Subcutaneous adipose tissue (tissue), 4 donors: ENCODE measurements around the gene ZNF497. TPM values are rescaled to one million over a fixed set of nuclear protein-coding genes. Genes with fewer than 3 reads are reported as not detected.

Experiments
- total RNA-seq, 4 donors: library from RNA; depleted of rRNA; stranded (reverse); fragments of >200 nt; gene quantifications; one replicate each; pipeline ENCODE4 v1.1.0, GENCODE V29; 2016
- TF ChIP-seq, protein P1 (sequence below): fragments of 450-650 bp; IDR thresholded peaks from one replicate; pipeline ENCODE4 v1.5.1; 2016; ENCODE audit warnings: low read depth, mild to moderate bottlenecking, control low read depth, antibody characterized with exemption, moderate library complexity

ZNF497 gene
- total RNA-seq, 4 donors from 2014 or later, result 0.51 to 4.1 (median 0.88) TPM; not detected in 1

DNA sequence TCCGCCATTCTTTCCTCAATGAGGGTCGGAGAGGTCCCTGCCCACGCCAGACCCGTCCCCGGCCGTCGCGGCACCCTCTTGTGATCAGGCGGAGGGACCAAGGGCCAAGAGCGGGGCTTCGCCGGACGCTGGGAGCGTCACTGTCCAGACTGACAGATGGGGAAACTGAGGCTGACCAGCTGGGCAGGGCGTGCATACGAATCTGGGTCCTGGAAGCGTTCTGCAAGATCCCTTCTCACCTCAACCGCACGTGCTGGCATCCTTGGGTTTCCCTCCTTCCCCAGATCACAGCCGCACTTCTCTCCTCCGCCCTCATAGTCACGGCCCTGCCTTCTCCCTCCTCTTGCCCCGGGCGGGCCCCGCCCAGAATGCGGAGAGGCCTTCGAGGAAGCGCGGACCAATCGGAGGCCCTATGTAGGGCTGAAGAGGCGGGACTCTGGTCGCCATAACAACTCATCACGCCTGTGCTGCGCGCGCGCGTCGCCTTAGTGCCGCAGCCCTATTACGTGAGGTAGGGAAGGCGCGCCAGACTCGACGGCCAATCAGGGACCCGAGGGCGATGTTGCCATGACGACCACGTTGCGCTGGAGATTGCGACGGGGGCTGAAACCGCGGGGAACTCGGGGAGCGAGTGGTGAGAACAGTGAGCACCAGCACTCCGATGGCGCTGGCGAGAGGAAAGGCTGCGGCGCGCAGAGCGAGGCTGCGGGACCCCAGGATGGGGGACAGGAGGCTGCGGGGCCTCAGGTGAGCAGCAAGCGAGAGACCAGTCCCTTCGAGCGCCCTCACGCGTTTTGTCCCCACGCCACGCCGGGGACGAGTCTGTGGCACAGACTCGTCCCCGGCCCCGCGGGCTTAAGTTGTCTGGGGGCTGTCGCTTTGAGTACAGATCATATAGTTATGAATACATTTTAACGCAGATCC is 38.6 kb upstream of the ZNF497 start:
- TF ChIP-seq, protein P1, sequence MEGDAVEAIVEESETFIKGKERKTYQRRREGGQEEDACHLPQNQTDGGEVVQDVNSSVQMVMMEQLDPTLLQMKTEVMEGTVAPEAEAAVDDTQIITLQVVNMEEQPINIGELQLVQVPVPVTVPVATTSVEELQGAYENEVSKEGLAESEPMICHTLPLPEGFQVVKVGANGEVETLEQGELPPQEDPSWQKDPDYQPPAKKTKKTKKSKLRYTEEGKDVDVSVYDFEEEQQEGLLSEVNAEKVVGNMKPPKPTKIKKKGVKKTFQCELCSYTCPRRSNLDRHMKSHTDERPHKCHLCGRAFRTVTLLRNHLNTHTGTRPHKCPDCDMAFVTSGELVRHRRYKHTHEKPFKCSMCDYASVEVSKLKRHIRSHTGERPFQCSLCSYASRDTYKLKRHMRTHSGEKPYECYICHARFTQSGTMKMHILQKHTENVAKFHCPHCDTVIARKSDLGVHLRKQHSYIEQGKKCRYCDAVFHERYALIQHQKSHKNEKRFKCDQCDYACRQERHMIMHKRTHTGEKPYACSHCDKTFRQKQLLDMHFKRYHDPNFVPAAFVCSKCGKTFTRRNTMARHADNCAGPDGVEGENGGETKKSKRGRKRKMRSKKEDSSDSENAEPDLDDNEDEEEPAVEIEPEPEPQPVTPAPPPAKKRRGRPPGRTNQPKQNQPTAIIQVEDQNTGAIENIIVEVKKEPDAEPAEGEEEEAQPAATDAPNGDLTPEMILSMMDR, result no peak

DNA sequence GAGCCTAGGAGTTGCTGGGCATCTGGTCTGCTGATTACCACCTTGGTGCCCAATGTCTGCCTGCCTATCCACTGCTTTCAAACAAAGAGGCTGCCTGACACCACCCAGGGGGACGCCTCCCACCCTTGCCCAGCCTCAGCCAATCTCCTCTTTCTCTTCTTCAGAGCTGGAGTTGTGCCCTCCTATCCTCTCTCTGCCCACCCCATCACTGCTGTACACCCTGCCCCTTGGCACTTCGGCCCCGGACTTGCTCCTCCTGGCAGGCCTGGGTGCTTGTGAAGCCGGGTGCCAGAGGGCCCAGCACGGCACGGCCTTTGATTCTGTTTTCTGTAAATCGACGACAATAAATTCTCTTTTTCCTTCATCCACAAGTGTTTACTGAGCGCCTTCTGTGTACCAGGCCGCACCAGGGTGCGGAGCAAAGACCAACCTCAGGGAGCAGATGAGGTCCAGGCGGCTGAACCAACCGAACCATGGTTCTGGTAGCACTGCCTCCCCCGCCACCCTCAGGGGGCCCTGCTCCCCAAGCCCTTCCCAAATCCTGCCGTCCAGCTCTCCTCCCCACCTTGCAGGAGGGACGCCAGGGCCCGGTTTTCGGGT is 37.9 kb upstream of the ZNF497 start:
- TF ChIP-seq, protein P1, result no peak

DNA sequence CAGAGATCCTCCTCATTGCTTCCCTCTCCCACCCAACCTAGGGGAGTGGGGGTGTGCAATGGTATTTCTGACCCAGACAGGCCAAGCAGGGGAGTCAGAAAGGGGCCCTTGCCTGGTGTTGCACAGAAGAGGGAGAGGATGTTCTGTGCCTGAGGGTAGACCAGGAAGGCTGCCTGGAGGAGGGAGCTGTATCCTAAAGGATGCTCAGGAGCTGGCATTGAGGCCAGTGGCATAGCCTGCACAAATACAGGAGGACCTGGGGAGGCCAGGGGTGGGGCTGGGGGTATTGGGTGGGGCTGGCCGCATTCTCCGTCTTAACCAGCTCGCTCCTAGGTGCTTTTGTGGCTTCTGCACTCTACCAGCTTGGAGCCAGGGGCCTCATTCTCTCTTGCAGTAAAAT is 37.4 kb upstream of the ZNF497 start:
- TF ChIP-seq, protein P1, result no peak

DNA sequence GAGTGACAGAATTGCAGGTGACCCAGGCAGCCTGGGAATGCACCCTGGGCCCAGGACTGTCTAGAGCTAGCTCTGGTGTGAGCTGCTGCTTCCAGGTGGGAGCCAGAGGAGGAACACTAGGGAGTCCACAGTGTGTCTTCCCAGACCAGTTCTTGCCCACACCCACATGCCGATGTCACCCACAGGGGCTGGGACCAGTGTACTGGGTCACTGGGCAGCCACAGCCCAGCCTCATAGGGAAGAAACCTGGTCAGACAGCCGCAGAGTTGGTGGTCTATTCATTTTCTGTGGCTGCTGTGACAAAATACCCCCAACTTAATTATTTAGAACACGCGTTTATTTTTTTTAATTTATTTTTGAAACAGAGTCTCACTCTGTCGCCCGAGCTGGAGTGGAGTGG is 36.0 kb upstream of the ZNF497 start:
- TF ChIP-seq, protein P1, result no peak

DNA sequence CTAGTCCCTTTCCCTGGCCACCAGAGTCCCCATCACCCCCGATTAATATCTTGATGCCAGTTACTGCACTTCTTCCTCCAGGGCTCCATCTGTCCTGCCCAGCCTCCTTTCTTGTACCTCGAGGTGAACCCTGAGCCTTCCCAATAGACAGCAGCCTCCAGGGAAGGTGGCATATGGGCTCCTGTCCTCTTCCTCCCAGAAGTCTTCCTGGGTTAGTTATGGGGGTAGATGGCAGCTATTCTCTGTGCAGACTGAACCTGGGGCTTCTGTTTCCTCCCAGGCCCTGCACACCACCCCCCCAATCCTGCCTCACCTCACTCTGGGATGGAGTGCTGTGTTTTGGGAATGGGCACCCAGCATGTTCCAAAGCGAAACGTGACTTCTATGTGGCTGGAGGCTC is 35.5 kb upstream of the ZNF497 start:
- TF ChIP-seq, protein P1, result no peak

DNA sequence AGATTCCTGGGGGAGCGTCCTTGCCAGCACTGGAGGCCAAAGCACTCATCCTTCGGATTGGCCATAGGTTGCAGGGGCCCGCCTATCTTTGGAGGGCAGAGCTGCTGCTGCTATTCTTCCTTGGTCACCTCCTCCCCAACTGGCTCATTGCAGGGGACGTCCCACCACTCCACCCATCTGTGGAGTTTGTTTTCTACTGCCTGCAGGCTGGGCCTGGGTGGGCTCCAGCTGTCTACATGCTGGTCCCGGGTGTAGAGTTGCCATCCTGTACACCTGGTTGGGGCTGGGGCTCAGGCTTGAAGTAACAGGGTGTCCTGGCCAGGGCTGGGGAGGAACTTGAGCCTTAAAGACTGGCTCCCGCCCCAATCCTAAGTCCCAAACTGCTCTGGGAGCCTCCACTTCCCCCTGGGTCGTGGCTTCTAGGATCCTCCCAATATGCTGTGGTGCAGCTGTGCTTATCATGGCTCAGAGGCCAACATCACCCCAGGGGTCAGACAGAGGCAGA is 35.0 kb upstream of the ZNF497 start:
- TF ChIP-seq, protein P1, result no peak

DNA sequence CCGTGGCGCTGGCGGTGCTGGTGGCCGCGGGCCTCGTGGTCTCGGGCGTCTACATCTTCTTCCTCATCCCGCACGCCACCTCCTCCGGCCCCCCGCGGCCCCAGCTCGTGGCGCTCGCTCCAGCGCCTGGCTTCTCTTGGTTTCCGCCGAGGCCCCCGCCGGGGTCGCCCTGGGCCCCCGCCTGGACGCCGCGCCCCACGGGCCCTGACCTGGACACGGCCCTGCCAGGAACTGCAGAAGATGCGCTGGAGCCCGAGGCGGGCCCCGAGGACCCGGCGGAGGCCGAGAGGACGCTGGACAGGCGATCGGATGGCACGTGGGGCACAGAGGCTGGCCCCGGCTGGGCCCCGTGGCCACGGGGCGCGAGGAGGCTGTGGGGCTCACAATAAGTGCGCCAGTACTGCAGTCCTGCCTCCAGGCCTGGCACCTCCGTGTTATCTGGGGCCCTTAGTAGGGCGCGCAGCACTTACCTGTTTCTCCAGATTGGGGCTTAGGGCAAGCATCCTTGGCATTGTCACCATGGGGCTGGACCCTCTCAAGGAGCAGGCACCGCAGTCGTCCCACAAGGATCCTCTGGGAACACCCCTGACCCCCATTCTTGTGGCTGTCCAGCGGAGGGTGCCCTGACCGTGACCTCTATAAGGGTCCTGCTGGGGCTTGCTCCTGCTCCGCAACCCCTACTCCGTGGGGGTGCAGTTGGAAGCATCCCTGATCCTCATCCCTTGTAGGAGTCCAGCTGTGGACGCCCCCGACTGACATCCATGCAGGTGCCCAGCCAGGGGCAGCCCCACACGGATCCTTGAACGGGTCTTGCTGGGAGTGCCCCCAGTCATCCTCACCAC is 34.4 kb upstream of the ZNF497 start:
- TF ChIP-seq, protein P1, result no peak
